CD4-positive, alpha-beta T cell treated with Interferon alpha-2 for 1 hour (primary cell): Measurements from ENCODE around the gene UBC.
"Not testable (repeated sequence)": the region's sequence is repeated elsewhere in the genome, so short reads cannot be mapped to it uniquely, and the experiment has no call there.

Experiments used
- DNase-seq, 2 donors: peaks; one replicate each; pipeline ENCODE4 v3.0.0-alpha.2; 2020 to 2022

The UBC gene

GRCh38 chr12:124929649-124930419 lies 15.4 kb upstream of the UBC start:
- no peak for DNase-seq

- no peak for DNase-seq
These were observed 14.6 kb upstream of the UBC start for GRCh38 chr12:124928912-124929530.

- peak in 1 of 2 donors; percentile 36 for DNase-seq
These were observed 13.9 kb upstream of the UBC start for GRCh38 chr12:124928095-124928911.

GRCh38 chr12:124927201-124928094 lies 13.0 kb upstream of the UBC start:
- peak; percentile 92 to 95 for DNase-seq

- not testable (repeated sequence) for DNase-seq
These were observed 11.3 kb upstream of the UBC start for GRCh38 chr12:124925782-124926181.

- DNase-seq = no peak
These were observed 10.7 kb upstream of the UBC start for GRCh38 chr12:124925117-124925516.

GRCh38 chr12:124923905-124924734 lies 9.7 kb upstream of the UBC start:
- DNase-seq = no peak

- DNase-seq = peak; percentile 84 to 88
These were observed 7.0 kb upstream of the UBC start for GRCh38 chr12:124921200-124922031.

- peak in 1 of 2 donors; percentile 50 for DNase-seq
These were observed 6.0 kb upstream of the UBC start for GRCh38 chr12:124920353-124920935.

GRCh38 chr12:124919521-124920352 lies 5.3 kb upstream of the UBC start:
- DNase-seq = peak; percentile 77 to 90

GRCh38 chr12:124918622-124918988 lies 4.2 kb upstream of the UBC start:
- not testable (repeated sequence) for DNase-seq

- peak in 1 of 2 donors; percentile 41 for DNase-seq
These were observed 3.6 kb upstream of the UBC start for GRCh38 chr12:124917841-124918621.

GRCh38 chr12:124917135-124917840 lies 2.8 kb upstream of the UBC start:
- DNase-seq = peak; percentile 96 to 97

- peak; percentile 52 to 53 for DNase-seq
These were observed 2.1 kb upstream of the UBC start for GRCh38 chr12:124916374-124917134.

GRCh38 chr12:124915239-124916236 lies 1.1 kb upstream of the UBC start:
- DNase-seq = no peak
